HCT116 (cell line): ENCODE data around the gene RAET1L. TPM values are rescaled to one million over a fixed set of nuclear protein-coding genes. Genes with fewer than 3 reads are reported as not detected.
A peak's percentile ranks its signal among the peaks of the same experiment; 100 is the strongest.

ENCODE experiments used
- ATAC-seq: fragments of 200-7000 bp; cut with Tn5 transposase; 2 replicates; pipeline ENCODE4 v1.9.1; 2020; ENCODE audit warnings: mild to moderate bottlenecking, moderate library complexity
- BruUV-seq: library from RNA; stranded (reverse); fragments of 400-500 nt; replicated peaks from 2 replicates; lab custom pipeline; 2021; lab: Mats Ljungman, UMichigan
- CTCF ChIA-PET: fragments of 300-600 bp; sonication (Branson Sonifier 250); formaldehyde crosslinking; loops from one replicate; lab custom pipeline; 2021; ENCODE audit warnings: antibody characterized with exemption; lab: Charles Lee
- POLR2A ChIA-PET: fragments of 300-600, 350-600 bp; sonication (Branson Sonifier 250); formaldehyde crosslinking; loops from one replicate; lab custom pipeline; 2021; ENCODE audit warnings: antibody characterized with exemption; lab: Charles Lee
- RAD21 ChIA-PET, 2 experiments: fragments of 300-600 bp; sonication (Branson Sonifier 250); formaldehyde crosslinking; loops; one replicate each; lab custom pipeline; 2023; ENCODE audit warnings: low total read pairs in 2 of 2; ENCODE audit not compliant: uncharacterized antibody in 2 of 2, unreplicated experiment in 2 of 2, low non-redundant PET in 1 of 2; lab: Charles Lee
- DNase-seq: peaks from one replicate; pipeline ENCODE4 v3.0.0-alpha.2; 2010; ENCODE audit warnings: low read depth, low spot score
- H2AFZ ChIP-seq: fragments of 200-600 bp; shearing (Covaris generic), sonication (generic); 2 replicates; pipeline ENCODE4 v1.6.1; 2017; ENCODE audit warnings: low read depth, mixed run types, mixed read lengths, antibody characterized with exemption, low read length; ENCODE audit not compliant: poor library complexity, severe bottlenecking
- H3K27ac ChIP-seq: 2 replicates; pipeline ENCODE4 v1.5.1; 2012; ENCODE audit warnings: low read depth, low read length
- H3K27me3 ChIP-seq: fragments of 200-600 bp; sonication (generic); 2 replicates; pipeline ENCODE4 v1.6.1; 2016; ENCODE audit warnings: mixed run types, low read length, mixed read lengths; ENCODE audit not compliant: insufficient read depth
- H3K36me3 ChIP-seq, 2 experiments: fragments of 200-500 bp in 1 of 2; fragments of 200-600 bp in 1 of 2; sonication (Bioruptor generic) in 1 of 2; sonication (generic) in 1 of 2; 2 replicates each; pipeline versions ENCODE4 v1.5.1 to v1.6.1; 2014 to 2016; ENCODE audit warnings: low read length in 2 of 2, inconsistent platforms in 1 of 2, mixed read lengths in 1 of 2, mixed run types in 1 of 2; ENCODE audit not compliant: insufficient read depth in 2 of 2, control insufficient read depth in 1 of 2
- H3K4me1 ChIP-seq, 2 experiments: fragments of 200-600 bp in 1 of 2; sonication (generic) in 1 of 2; 2 replicates each; pipeline versions ENCODE4 v1.5.1 to v1.6.1; 2012 to 2017; ENCODE audit warnings: low read length in 2 of 2, inconsistent platforms in 1 of 2, mild to moderate bottlenecking in 1 of 2, mixed read lengths in 1 of 2, mixed run types in 1 of 2, moderate library complexity in 1 of 2; ENCODE audit not compliant: insufficient read depth in 2 of 2, control insufficient read depth in 1 of 2
- H3K4me2 ChIP-seq: fragments of 200-600 bp; sonication (generic); 2 replicates; pipeline ENCODE4 v1.6.1; 2017; ENCODE audit warnings: mixed run types, low read length, mixed read lengths
- H3K4me3 ChIP-seq, 2 experiments: fragments of 200-600 bp in 1 of 2; sonication (generic) in 1 of 2; replicated peaks in 1 of 2; 2 replicates each; pipeline ENCODE4 v1.5.1; 2011 to 2016; ENCODE audit warnings: low read length in 2 of 2, control low read depth in 1 of 2, low read depth in 1 of 2, mild to moderate bottlenecking in 1 of 2, mixed read lengths in 1 of 2, mixed run types in 1 of 2
- H3K79me2 ChIP-seq: fragments of 200-600 bp; sonication (generic); 2 replicates; pipeline ENCODE4 v1.6.1; 2017; ENCODE audit warnings: mild to moderate bottlenecking, mixed run types, low read length, moderate library complexity, mixed read lengths; ENCODE audit not compliant: insufficient read depth
- H3K9ac ChIP-seq: fragments of 200-600 bp; sonication (generic); 2 replicates; pipeline ENCODE4 v1.6.1; 2016; ENCODE audit warnings: low read length, mixed read lengths
- H3K9me2 ChIP-seq: fragments of 200-600 bp; sonication (generic), shearing (Covaris generic); 2 replicates; pipeline ENCODE4 v1.6.1; 2017; ENCODE audit warnings: mixed run types, mild to moderate bottlenecking, moderate library complexity; ENCODE audit not compliant: insufficient read depth
- H3K9me3 ChIP-seq, 2 experiments: fragments of 200-500 bp in 1 of 2; fragments of 200-600 bp in 1 of 2; sonication (Bioruptor generic) in 1 of 2; sonication (generic) in 1 of 2; 2 replicates each; pipeline ENCODE4 v1.6.1; 2014 to 2017; ENCODE audit warnings: low read length in 2 of 2, mixed read lengths in 2 of 2, inconsistent platforms in 1 of 2, low read depth in 1 of 2, mild to moderate bottlenecking in 1 of 2, mixed run types in 1 of 2, moderate library complexity in 1 of 2; ENCODE audit not compliant: control insufficient read depth in 1 of 2, insufficient read depth in 1 of 2
- H4K20me1 ChIP-seq: fragments of 200-600 bp; sonication (generic), shearing (Covaris generic); 2 replicates; pipeline ENCODE4 v1.6.1; 2017; ENCODE audit warnings: mixed run types, mild to moderate bottlenecking, moderate library complexity; ENCODE audit not compliant: insufficient read depth
- ATF3 ChIP-seq: IDR thresholded peaks from 2 replicates; pipeline ENCODE4 v1.6.1; 2012
- CBX3 ChIP-seq: IDR thresholded peaks from 2 replicates; pipeline ENCODE4 v1.6.1; 2012; ENCODE audit warnings: low read depth
- CEBPB ChIP-seq: IDR thresholded peaks from 2 replicates; pipeline ENCODE4 v1.6.1; 2012; ENCODE audit warnings: low read depth
- EGR1 ChIP-seq: IDR thresholded peaks from 2 replicates; pipeline ENCODE4 v1.6.1; 2012; ENCODE audit warnings: low read depth
- FOSL1 ChIP-seq: IDR thresholded peaks from 2 replicates; pipeline ENCODE4 v1.6.1; 2012; ENCODE audit warnings: low read depth
- MAX ChIP-seq: IDR thresholded peaks from 2 replicates; pipeline ENCODE4 v1.6.1; 2012
- POLR2A ChIP-seq: IDR thresholded peaks from 2 replicates; pipeline ENCODE4 v1.7.0; 2011; ENCODE audit warnings: borderline replicate concordance; ENCODE audit not compliant: insufficient read depth, insufficient read length; ENCODE audit errors: extremely low read depth
- POLR2AphosphoS5 ChIP-seq: IDR thresholded peaks from 2 replicates; pipeline ENCODE4 v1.6.1; 2011; ENCODE audit warnings: mild to moderate bottlenecking, low read depth, low read length, moderate library complexity
- SP1 ChIP-seq: IDR thresholded peaks from 2 replicates; pipeline ENCODE4 v1.6.1; 2012; ENCODE audit warnings: low read depth
- TCF7L2 ChIP-seq: IDR thresholded peaks from 2 replicates; pipeline ENCODE4 v1.7.0; 2011; ENCODE audit warnings: borderline replicate concordance, inconsistent platforms; ENCODE audit not compliant: insufficient read depth, insufficient read length; ENCODE audit errors: extremely low read depth
- YY1 ChIP-seq: IDR thresholded peaks from 2 replicates; pipeline ENCODE4 v1.6.1; 2011; ENCODE audit warnings: low read length, low read depth, moderate library complexity, mild to moderate bottlenecking; ENCODE audit not compliant: insufficient replicate concordance; ENCODE audit errors: extremely low read depth
- intact Hi-C: fragments of 100-400 bp; cut with micrococcal nuclease; formaldehyde crosslinking; loops from 2 replicates; pipeline ENCODE4 v1.10.0; 2022
- total RNA-seq: library from RNA; stranded (reverse); gene quantifications from one replicate; pipeline ENCODE4 v1.2.1, GENCODE V29; 2021; ENCODE audit not compliant: unreplicated experiment
- TF ChIP-seq, protein P1 (sequence below): IDR thresholded peaks from 2 replicates; pipeline ENCODE4 v1.6.1; 2012; ENCODE audit warnings: low read depth
- TF ChIP-seq, protein P2 (sequence below), 3 experiments: fragments of 200-600 bp in 1 of 3; sonication (generic) in 1 of 3; IDR thresholded peaks in 2 of 3; conservative IDR thresholded peaks in 1 of 3; 2 replicates each; pipeline ENCODE4 v1.5.1; 2012 to 2017; ENCODE audit warnings: low read depth in 2 of 3, low read length in 2 of 3, antibody characterized with exemption in 1 of 3, borderline replicate concordance in 1 of 3, control low read depth in 1 of 3, mild to moderate bottlenecking in 1 of 3, mixed read lengths in 1 of 3, mixed run types in 1 of 3, moderate library complexity in 1 of 3; ENCODE audit not compliant: insufficient read depth in 1 of 3

Gene RAET1L
- total RNA-seq, 1 experiment from 2014 or later: 1.5 TPM

GRCh38 chr6:150008588-150008987 lies 16.7 kb downstream of the RAET1L start:
- H2AFZ ChIP-seq: peak overlapping the region; percentile 48
- H3K9me3 ChIP-seq: no peaks in the 10 kb centered on the region
- ChIA-PET POLR2A (interaction anchor here (0.8 kb wide), 1 partner anchor 10 kb away, joined by 4 read pairs; no protein-coding TSS in a partner anchor), RAD21 (no interaction called here), CTCF (interaction anchor here (1.6 kb wide), 2 partner anchors 8 to 326 kb away, joined by 4 to 12 read pairs; no protein-coding TSS in a partner anchor)
- 0 out of 2 replicates have a peak overlapping the region, but pooled peaks have one; percentile 35 for H3K9ac ChIP-seq
- peak overlapping the region; percentile 62 for H3K4me2 ChIP-seq
- intact Hi-C loops: loop anchor here (5.0 to 10.0 kb wide), 2 partner anchors 64 to 806 kb away; no protein-coding TSS in a partner anchor
- no peak overlapping the region for H3K27ac ChIP-seq
- peak; percentile 45 for TF ChIP-seq SP1
- TF ChIP-seq MAX: peak; percentile 59
- no peak for TF ChIP-seq TCF7L2
- peak; percentile 57; the same call in 1 of the 2 replicates for TF ChIP-seq FOSL1
- TF ChIP-seq CBX3: peak; percentile 49; the same call in 1 of the 2 replicates
- TF ChIP-seq POLR2A: no peak
- no peaks in the 10 kb centered on the region for H3K79me2 ChIP-seq
- DNase-seq (peak; percentile 47), ATAC-seq (no peak)
- no peaks in the 10 kb centered on the region for H4K20me1 ChIP-seq
- peaks cover 18 to 33% of the 10 kb centered on the region in 2 experiments for H3K4me1 ChIP-seq
- H3K4me3 ChIP-seq: no peak overlapping the region
- no peaks in the 10 kb centered on the region for H3K9me2 ChIP-seq
- H3K36me3 ChIP-seq: no peaks in the 10 kb centered on the region
- BruUV-seq: no TSS peak
- no peaks in the 10 kb centered on the region for H3K27me3 ChIP-seq

GRCh38 chr6:150006961-150007464 lies 18.3 kb downstream of the RAET1L start:
- Histone ChIP-seq H3K9me3 (no peaks in the 10 kb centered on the region), H3K27me3 (no peaks in the 10 kb centered on the region), H3K27ac (no peak overlapping the region), H3K9me2 (no peaks in the 10 kb centered on the region), H3K4me3 (no peak overlapping the region), H3K79me2 (no peaks in the 10 kb centered on the region), H3K36me3 (no peaks in the 10 kb centered on the region), H3K4me2 (no peak overlapping the region), H3K9ac (no peak overlapping the region), H3K4me1 (peaks cover 18 to 33% of the 10 kb centered on the region in 2 experiments), H4K20me1 (no peaks in the 10 kb centered on the region), H2AFZ (no peak overlapping the region)
- ATAC-seq (peak; percentile 35; the same call in 1 of the 2 replicates), DNase-seq (no peak)
- ChIA-PET POLR2A (interaction anchor here (0.8 kb wide), 1 partner anchor 64 kb away, joined by 3 read pairs; no protein-coding TSS in a partner anchor), RAD21 (no interaction called here), CTCF (interaction anchor here (0.7 to 1.1 kb wide), 6 partner anchors 10 to 1419 kb away, joined by 3 read pairs; partner anchors contain the start of gene RAET1L)
- BruUV-seq: no TSS peak
- intact Hi-C loops: loop anchor here (5.0 to 10.0 kb wide), 2 partner anchors 65 to 808 kb away; no protein-coding TSS in a partner anchor
- TF ChIP-seq, protein P1, sequence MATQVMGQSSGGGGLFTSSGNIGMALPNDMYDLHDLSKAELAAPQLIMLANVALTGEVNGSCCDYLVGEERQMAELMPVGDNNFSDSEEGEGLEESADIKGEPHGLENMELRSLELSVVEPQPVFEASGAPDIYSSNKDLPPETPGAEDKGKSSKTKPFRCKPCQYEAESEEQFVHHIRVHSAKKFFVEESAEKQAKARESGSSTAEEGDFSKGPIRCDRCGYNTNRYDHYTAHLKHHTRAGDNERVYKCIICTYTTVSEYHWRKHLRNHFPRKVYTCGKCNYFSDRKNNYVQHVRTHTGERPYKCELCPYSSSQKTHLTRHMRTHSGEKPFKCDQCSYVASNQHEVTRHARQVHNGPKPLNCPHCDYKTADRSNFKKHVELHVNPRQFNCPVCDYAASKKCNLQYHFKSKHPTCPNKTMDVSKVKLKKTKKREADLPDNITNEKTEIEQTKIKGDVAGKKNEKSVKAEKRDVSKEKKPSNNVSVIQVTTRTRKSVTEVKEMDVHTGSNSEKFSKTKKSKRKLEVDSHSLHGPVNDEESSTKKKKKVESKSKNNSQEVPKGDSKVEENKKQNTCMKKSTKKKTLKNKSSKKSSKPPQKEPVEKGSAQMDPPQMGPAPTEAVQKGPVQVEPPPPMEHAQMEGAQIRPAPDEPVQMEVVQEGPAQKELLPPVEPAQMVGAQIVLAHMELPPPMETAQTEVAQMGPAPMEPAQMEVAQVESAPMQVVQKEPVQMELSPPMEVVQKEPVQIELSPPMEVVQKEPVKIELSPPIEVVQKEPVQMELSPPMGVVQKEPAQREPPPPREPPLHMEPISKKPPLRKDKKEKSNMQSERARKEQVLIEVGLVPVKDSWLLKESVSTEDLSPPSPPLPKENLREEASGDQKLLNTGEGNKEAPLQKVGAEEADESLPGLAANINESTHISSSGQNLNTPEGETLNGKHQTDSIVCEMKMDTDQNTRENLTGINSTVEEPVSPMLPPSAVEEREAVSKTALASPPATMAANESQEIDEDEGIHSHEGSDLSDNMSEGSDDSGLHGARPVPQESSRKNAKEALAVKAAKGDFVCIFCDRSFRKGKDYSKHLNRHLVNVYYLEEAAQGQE: no peak
- TF ChIP-seq POLR2AphosphoS5: no peak
- TF ChIP-seq, protein P2, sequence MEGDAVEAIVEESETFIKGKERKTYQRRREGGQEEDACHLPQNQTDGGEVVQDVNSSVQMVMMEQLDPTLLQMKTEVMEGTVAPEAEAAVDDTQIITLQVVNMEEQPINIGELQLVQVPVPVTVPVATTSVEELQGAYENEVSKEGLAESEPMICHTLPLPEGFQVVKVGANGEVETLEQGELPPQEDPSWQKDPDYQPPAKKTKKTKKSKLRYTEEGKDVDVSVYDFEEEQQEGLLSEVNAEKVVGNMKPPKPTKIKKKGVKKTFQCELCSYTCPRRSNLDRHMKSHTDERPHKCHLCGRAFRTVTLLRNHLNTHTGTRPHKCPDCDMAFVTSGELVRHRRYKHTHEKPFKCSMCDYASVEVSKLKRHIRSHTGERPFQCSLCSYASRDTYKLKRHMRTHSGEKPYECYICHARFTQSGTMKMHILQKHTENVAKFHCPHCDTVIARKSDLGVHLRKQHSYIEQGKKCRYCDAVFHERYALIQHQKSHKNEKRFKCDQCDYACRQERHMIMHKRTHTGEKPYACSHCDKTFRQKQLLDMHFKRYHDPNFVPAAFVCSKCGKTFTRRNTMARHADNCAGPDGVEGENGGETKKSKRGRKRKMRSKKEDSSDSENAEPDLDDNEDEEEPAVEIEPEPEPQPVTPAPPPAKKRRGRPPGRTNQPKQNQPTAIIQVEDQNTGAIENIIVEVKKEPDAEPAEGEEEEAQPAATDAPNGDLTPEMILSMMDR (IDR thresholded peaks at IDR 0.05 in 2 of 3, conservative IDR thresholded peaks at IDR 0.05 in 1 of 3; ENCODE audit: borderline replicate concordance in 1 of 3, insufficient read depth in 1 of 3, low read depth in 2 of 3, low read length in 2 of 3): peak in 2 of 3 experiments; percentile 48 to 66; a peak in 5 of 6 replicates
- TF ChIP-seq YY1: no peak
- no peak for TF ChIP-seq TCF7L2
- no peak for TF ChIP-seq EGR1
- TF ChIP-seq ATF3: no peak
- TF ChIP-seq CEBPB: no peak
